Measurements from ENCODE around the gene TMEM61. TPM values are rescaled to one million over a fixed set of nuclear protein-coding genes. Genes with fewer than 3 reads are reported as not detected.
A peak's percentile ranks its signal among the peaks of the same experiment; 100 is the strongest.

TMEM61 gene
- total and polyA plus RNA-seq, 2 of the 8 experiments (the other 6 are each of a cell fraction or from before 2014, with no cell fraction given): 0.54 to 1.4 TPM

DNA sequence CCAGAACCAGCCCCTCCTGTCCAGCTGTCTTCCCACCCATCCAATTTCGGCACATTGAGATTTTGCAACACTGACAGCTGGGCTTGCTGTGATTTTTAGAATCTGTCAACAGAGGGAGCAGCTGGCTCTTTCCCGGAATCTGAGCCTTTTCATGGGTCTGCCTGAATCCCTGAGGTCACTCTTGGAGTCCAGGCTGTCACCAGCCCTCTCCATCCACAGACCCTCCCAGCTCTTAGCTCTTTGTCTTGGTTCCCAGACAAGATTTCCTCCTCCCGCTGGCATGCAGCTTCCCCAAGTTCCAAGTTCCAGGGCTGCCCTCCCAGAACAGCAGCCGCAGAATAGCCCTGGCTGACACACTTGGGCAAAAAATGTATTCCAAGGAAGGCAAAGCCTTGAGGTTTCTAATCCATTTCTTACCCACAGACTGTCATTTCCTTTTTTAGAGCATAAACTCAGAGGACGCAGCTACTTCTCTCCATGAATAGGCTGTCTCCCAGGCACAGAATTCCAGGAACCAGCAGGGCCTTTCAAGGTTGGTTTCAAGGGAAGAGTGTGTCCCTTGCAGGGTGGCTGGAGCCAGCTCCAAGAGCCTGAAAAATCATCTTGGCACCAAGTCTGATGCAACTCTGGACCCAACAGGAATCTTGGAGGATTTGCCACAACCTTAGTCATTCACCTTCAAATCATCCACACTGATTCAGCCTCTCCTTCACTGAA lies 7.1 kb upstream of the TMEM61 start:
- Histone ChIP-seq H2BK20ac (ENCODE audit: low read length) (no peak overlapping the region), H3K4me2 (ENCODE audit: insufficient read depth in 1 of 2, low read depth in 2 of 2, low read length in 2 of 2) (no peak overlapping the region), H3K4me1 (replicated peaks in 1 of 4; ENCODE audit: control insufficient read depth in 3 of 4, insufficient read depth in 4 of 4, low read length in 3 of 4) (peaks cover 0 to 4% (median under 1%) of the 10 kb centered on the region in 4 experiments; a peak in 4 of 7 replicates), H3K14ac (ENCODE audit: insufficient read length) (no peak overlapping the region), H2AFZ (ENCODE audit: low read length) (no peak overlapping the region), H4K91ac (replicated peaks; ENCODE audit: insufficient read length, low read length) (no peak overlapping the region), H3K79me2 (ENCODE audit: control insufficient read depth in 1 of 2, insufficient read depth in 2 of 2, low read length in 2 of 2) (no peaks in the 10 kb centered on the region), H2BK12ac (ENCODE audit: low read depth, low read length) (peak overlapping the region; percentile 42), H3K23ac (ENCODE audit: insufficient read length) (no peak overlapping the region), H3K36me3 (ENCODE audit: control insufficient read depth in 2 of 4, insufficient read depth in 4 of 4, low read length in 3 of 4) (no peaks in the 10 kb centered on the region), H3K56ac (replicated peaks; ENCODE audit: insufficient read length, low read depth, low read length) (no peak overlapping the region), H3K79me1 (ENCODE audit: low read depth, low read length) (no peaks in the 10 kb centered on the region), H2BK15ac (ENCODE audit: low read length) (peak overlapping the region; percentile 63; the same call in 1 of the 2 replicates), H4K20me1 (replicated peaks in 1 of 2; ENCODE audit: control insufficient read depth in 1 of 2, insufficient read depth in 2 of 2, low read length in 2 of 2) (no peaks in the 10 kb centered on the region), H3K23me2 (ENCODE audit: low read depth, low read length) (no peaks in the 10 kb centered on the region), H2BK120ac (replicated peaks; ENCODE audit: low read depth, low read length) (no peak overlapping the region), H4K5ac (ENCODE audit: insufficient read length, low read depth, low read length) (no peak overlapping the region), H3K27ac (ENCODE audit: low read depth, low read length) (no peak overlapping the region), H3K27me3 (replicated peaks in 1 of 4; ENCODE audit: control insufficient read depth in 3 of 4, extremely low read depth in 1 of 4, insufficient read depth in 3 of 4, low read length in 3 of 4) (no peaks in the 10 kb centered on the region), H2AK5ac (ENCODE audit: low read depth, low read length) (no peak overlapping the region), H2BK5ac (ENCODE audit: low read depth, low read length) (no peak overlapping the region), H3K18ac (ENCODE audit: extremely low read depth, low read length) (no peak overlapping the region), H3K9me3 (ENCODE audit: insufficient read depth in 2 of 2, low read depth in 1 of 2, low read length in 1 of 2) (no peaks in the 10 kb centered on the region), H3K9ac (replicated peaks in 1 of 4; ENCODE audit: extremely low read depth in 1 of 4, low read depth in 3 of 4, low read length in 3 of 4) (no peak overlapping the region), H3K4ac (replicated peaks; ENCODE audit: insufficient read length, low read depth, low read length) (no peak overlapping the region), H4K8ac (ENCODE audit: extremely low read depth, insufficient read depth, low read length) (no peak overlapping the region), H3K4me3 (ENCODE audit: extremely low read depth in 1 of 4, insufficient read depth in 2 of 4, low read depth in 3 of 4, low read length in 4 of 4) (no peak overlapping the region)
- CTCF ChIA-PET (ENCODE audit: partially characterized antibody): interaction anchor here (0.7 to 4.3 kb wide), 21 partner anchors 10 to 425 kb away, joined by 3 to 31 read pairs (median 6); partner anchors contain the start of gene ACOT11
- DNase-seq (ENCODE audit: low read depth in 1 of 2, low spot score in 2 of 2) (no peak), FAIRE-seq (peak; percentile 75)
- 48% methylated on average over 5 of the region's 5 CpGs; no CpG with 5 or more reads in 1 of the 2 experiments for whole genome bisulfite sequencing, 2 experiments (ENCODE audit: extremely low coverage in 1 of 2, insufficient coverage in 1 of 2, insufficient read length in 1 of 2, insufficient replicate concordance in 2 of 2, low coverage in 1 of 2, low lambda C conversion rate in 2 of 2, missing lambda C conversion rate in 1 of 2)
- POLR2A ChIA-PET (ENCODE audit: partially characterized antibody): interaction anchor here (0.9 kb wide), 1 partner anchor 11 kb away, joined by 7 read pairs; no protein-coding TSS in a partner anchor
- TF ChIP-seq EZH2 (IDR thresholded peaks at IDR 0.05; ENCODE audit: low read depth, low read length, severe bottlenecking) (no peak), SIN3A (conservative IDR thresholded peaks at IDR 0.05 in 1 of 2, IDR thresholded peaks at IDR 0.05 in 1 of 2; ENCODE audit: low read depth in 1 of 2, low read length in 2 of 2) (0 out of 4 replicates have a peak, but pooled peaks of 1 of the 2 experiments have one; percentile 45), NRF1 (IDR thresholded peaks at IDR 0.05; ENCODE audit: low read depth, low read length) (no peak), CHD1 (IDR thresholded peaks at IDR 0.05; ENCODE audit: low read depth, low read length) (no peak), BACH1 (IDR thresholded peaks at IDR 0.05; ENCODE audit: low read length) (no peak), SRF (IDR thresholded peaks at IDR 0.05; ENCODE audit: low read depth, low read length) (no peak)
- TF ChIP-seq, protein P1, sequence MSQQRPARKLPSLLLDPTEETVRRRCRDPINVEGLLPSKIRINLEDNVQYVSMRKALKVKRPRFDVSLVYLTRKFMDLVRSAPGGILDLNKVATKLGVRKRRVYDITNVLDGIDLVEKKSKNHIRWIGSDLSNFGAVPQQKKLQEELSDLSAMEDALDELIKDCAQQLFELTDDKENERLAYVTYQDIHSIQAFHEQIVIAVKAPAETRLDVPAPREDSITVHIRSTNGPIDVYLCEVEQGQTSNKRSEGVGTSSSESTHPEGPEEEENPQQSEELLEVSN (IDR thresholded peaks at IDR 0.05): no peak
- TF ChIP-seq, protein P2, sequence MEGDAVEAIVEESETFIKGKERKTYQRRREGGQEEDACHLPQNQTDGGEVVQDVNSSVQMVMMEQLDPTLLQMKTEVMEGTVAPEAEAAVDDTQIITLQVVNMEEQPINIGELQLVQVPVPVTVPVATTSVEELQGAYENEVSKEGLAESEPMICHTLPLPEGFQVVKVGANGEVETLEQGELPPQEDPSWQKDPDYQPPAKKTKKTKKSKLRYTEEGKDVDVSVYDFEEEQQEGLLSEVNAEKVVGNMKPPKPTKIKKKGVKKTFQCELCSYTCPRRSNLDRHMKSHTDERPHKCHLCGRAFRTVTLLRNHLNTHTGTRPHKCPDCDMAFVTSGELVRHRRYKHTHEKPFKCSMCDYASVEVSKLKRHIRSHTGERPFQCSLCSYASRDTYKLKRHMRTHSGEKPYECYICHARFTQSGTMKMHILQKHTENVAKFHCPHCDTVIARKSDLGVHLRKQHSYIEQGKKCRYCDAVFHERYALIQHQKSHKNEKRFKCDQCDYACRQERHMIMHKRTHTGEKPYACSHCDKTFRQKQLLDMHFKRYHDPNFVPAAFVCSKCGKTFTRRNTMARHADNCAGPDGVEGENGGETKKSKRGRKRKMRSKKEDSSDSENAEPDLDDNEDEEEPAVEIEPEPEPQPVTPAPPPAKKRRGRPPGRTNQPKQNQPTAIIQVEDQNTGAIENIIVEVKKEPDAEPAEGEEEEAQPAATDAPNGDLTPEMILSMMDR (IDR thresholded peaks at IDR 0.05; ENCODE audit: control extremely low read depth in 1 of 3, insufficient read depth in 1 of 3, low read depth in 1 of 3, low read length in 3 of 3): peak; percentile 18 to 63 (median 50)

Measured in H1 (cell line).